ENCODE results near the gene SPRED2.

GRCh38 chr2:65313126-65313953 lies 119.1 kb downstream of the SPRED2 start:
- no peak for TF ChIP-seq CTCF (IDR thresholded peaks at IDR 0.05; ENCODE audit: low read depth, low read length)
- TF ChIP-seq POLR2A (IDR thresholded peaks at IDR 0.05; ENCODE audit: extremely low read depth, insufficient read length): no peak
- TF ChIP-seq MAX (IDR thresholded peaks at IDR 0.05; ENCODE audit: low read depth, low read length): no peak
- TF ChIP-seq MYC (IDR thresholded peaks at IDR 0.05; ENCODE audit: low read depth, low read length): no peak
